ENCODE results near the gene MYO5A.
"Not testable (repeated sequence)": the region's sequence is repeated elsewhere in the genome, so short reads cannot be mapped to it uniquely, and the experiment has no call there.

The MYO5A gene

DNA sequence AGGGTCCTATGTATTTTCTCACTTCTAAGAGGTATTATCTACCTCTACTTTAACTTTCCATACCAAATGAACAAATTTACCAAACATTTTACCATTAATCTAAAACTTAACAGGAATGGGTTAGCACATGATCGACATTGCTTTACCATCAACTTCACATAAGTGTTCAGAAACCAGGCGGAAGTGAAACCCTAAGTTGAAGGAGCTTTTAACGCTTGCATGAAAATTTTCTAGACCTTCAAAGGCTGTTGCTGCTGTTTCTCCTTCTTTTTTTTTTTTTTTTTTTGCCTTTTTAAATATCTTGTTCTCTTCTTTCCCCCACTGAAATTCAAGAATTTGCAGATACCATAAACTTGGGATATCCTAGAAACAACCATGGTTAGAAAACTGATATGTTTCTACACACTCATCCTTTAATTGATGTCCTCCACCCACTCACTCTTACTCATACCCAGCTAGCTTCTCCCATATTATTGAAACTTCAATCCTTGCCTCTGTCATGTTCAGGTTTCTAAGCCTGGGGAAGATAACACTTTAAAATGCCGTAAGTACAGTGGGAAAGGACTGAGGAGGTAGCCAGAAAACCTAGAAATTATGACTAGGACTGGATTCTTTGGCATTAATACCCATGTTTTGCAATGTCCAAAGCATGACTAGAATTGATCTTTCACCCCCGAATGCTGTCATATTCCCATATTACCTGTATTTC is 24.7 kb downstream of the MYO5A start:
- DNase-seq = no peak

DNA sequence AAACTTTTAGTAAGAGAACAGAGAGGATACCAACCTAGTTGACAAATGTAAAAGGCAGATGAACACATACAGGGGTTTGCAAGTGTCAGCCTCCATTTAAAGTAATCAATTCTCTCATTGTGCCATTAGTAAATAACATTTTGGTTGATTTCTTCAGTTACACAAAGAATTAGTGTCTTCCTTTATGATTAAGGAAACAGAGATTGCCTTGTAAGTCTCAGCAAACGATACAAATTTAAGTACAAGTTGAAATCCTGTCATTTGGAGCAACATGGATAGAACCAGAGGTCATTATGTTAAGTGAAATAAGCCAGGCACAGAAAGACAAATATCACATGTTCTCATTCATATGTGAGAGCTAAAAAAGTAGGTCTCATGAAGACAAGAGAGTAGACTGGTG is 26.1 kb downstream of the MYO5A start:
- DNase-seq = no peak

DNA sequence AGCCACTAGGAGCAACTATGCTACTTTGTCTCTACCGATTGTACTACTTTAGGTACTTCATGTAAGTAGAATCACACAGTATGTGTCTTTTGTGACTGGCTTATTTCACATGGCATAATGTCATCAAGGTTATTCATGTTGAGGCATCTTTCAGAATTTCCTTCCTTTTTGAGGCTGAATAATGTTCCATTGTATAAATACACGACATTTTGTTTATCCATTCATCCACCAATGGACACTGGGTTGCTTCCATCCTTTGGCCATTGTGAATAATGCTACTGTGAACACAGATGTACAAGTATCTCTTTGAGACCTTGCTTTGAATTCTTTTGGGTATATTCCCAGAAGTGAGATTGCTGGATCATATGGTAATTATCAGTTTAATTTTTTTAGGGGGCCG is 29.2 kb downstream of the MYO5A start:
- no peak for DNase-seq

DNA sequence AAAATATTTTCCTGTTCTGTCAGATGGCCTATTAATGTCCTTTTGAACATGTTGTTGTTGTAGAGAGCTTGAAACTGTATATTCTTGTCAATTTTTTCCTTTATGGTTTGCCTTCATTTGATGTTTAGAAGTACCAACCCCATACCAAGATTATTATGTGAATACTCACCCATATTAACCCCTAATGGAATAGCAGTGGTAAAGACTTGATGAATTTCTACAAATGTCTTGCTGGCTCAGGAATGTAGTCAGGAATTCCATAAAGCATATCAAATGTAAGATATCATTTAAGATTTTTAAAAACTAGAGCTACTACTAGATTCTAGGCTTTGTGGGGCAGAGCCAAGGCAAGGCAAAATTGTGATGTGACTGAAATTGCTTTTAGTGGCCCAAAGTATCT is 30.0 kb downstream of the MYO5A start:
- no peak for DNase-seq

DNA sequence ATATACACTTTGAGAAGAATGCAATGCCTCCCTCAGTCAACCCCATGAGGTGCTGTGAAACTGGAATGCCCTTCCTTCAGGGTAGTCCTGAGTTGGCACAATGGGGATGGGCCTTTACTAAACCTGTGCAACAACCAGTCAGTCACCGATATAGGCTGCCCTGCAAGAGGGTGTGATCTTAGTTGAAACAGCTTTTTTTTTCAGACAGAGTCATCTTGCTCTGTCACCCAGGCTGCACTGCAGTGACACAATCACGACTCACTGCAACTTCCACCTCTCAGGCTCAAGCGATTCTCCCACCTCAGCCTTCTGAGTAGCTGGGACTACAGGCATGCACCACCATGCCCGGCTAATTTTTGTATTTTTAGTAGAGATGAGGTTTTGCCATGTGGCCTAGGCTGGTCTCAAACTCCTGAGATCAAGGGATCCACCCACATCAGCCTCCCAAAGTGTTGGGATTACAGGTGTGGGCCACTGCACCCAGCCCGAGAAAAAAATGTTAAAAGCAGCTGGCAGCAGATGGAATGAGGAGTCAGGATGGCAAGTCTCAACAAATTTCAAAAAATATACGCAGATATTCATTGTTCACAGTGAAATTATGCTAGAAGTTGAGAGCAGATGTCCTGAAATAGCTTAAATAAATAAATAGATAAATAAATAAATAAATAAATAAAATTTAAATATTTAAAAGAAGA is 31.8 kb downstream of the MYO5A start:
- DNase-seq = no peak

DNA sequence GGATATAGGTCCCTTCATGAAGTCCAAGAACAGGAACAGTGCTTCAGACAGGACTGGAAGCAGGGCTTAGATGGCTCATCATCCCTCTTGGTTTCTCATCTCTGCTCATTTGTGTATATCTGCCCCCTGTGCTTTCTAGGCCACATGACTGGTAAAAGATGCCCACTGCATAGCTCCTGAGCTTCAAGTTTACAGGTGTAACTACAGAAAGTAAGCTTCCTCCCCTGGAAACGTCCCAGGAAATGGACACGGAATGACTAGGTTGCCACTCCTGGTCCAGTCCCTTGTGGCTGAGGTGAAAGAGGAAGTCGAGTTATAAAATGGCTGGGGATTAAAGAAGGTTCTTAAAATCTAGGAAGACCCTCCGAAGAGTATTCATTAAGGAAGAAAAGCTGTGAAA is 32.5 kb downstream of the MYO5A start:
- DNase-seq = no peak

DNA sequence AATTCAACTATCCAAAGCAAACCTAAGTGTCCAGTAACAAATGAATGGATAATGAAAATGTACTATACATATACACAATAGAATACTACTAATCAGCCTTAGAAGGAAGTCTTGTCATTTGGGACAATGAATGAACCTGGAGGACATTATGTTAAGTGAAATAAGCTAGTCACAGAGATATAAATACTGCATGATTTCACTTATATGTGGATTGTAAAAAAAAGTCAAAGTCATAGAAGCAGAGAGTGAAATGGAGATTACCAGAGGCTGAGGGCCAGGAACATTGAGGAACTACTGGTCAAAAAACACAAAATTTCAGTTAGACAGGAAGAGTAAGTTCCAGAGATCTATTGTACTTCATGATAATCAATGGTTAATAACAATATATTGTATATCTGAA is 33.6 kb downstream of the MYO5A start:
- no peak for DNase-seq

DNA sequence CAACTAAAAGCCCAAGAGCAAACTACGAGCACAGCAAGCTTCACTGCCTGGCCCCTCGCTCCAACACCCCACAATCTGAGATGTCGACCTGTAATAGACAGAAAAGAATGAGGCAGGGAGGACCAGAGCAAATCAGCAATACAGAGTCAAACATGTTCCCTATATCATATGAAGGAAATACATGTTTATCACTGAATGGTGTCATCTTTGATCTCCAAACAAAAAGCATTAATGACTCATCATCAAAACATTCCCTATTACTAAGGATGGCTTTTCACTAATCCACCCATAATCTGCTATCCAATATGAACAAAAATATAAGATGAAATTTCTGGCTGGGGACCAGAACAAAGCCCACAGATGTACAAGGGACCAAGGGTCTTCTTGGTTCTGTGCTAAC is 34.7 kb downstream of the MYO5A start:
- DNase-seq = no peak

DNA sequence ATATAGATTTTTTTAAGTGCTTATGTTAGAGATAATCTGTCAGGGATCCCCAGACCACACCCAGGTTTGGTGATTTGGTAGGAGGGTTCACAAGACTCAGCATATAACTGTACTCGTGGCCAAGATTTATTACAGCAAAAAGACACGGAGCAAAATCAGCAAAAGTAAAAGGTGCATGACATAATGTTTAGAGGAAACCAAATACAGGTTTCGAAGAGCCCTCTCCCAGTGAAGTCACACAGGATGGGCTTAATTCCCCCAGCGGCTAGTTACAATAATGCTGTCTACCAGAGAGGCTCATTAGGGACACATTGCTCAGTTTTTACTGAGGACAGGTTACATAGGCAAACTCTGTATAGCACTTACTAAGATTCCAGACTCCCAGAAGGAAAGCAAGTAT is 36.5 kb downstream of the MYO5A start:
- DNase-seq = no peak

DNA sequence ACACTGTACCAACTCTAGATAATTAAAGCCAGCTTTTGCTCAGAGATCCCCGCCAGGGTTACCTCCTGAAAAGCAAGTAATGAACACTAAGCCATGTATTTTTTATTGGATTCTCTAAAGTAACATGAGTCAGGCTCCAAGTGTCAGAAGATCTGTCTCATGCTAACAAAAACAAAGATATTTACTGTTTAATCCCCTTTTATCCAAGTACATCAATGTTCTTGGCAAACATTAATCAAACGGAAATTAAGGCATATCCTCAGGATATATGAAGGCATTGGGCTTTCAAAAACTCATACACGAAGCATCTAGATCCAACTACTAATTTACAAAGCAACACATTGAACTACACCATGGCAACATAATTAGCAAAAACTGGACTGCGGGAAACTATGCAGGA is 37.2 kb downstream of the MYO5A start:
- no peak for DNase-seq

DNA sequence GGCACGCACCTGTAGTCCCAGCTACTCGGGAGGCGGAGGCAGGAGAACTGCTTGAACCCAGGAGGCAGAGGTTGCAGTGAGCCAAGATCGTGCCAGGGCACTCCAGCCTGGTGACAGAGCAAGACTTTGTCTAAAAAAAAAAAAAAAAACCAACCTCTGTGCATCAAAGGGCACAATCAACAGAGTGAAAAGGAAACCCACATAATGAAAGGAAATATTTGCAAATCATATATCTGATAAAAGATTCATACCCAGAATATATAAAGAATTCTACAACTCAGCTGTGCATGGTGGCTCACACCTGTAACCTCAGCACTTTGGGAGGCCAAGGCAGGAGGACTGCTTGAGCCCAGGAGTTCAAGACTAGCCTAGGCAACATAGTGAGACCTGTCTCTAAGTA is 39.2 kb downstream of the MYO5A start:
- not testable (repeated sequence) for DNase-seq

DNA sequence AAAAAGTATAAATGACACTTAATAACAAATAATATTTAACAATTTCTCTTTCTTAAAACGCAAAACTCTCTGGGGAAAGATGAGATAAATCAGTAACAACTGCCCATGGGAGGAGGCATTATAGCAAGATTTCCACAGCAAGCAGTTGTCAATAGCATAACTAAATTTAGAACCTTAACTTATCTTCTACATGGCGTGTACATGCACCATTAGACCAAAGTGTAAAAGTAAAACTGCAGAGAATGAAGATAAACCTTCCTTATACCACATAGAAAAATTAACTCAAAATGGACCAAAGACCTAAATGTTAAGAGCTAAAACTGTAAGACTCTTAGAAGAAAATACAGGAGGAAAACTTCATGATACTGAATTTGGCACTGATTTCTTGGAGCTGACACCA is 39.9 kb downstream of the MYO5A start:
- no peak for DNase-seq

DNA sequence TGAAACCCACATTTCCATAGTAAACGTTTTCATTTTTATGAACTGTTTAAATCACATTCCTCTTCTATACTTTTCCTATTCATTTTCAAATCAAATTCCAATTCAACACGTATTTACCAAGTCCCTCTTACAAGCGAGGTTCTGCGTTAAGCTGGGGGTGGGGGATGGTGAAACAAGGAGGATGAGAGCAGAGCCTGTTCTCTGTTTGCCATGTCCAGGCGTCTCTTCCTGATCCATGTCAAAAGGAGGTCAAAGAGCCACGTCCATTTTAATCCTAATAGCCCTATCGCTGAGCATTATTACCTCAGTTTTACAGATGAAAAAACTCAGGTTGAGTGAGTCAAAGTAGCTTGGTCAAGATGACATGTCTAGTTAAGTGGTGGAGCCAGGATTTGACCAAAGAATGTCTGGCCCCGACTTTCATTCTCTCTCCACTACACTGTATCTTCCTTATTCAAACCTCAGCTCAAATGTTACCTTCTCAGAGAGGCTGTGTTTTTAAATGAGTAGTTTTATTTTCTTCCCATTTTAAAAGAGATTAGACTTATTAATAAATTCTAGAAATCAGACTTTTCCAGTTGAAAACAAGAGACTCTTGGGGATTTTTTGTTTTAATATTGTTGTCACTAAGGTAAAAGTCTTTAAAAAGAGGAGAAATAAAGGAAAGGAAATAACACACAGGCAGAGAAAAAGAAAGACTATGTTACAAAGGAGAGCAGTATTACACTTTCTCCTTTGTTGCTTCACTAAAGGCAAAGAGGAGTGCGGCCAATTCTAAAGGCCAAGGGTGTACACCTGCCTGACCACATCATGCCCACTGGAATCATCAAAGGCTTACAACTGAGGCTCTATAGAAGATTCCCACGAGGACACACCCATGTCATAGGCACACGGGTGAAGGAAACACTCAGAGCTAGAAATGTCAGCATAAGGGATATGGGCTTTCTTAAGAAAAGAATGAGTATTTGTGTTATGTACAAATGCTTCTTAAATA is 42.4 kb downstream of the MYO5A start:
- DNase-seq = no peak

DNA sequence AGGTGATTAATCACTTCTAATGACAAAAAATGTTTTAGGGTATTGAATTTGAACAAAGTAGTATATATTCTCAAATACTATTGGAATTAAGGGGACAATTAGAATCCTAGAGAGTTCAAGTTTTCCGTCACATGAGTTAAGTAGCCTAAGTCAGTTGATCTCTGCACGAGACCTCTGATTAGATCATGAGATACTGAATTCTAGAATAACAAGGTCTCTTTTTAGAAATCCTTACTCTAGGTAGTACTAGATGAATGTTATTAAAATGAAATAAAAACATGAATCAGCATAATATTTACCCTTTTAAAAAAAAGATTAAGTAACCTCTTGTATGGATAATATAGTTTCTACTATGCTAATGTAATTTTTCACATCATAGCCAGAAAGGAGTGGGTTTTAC is 43.4 kb downstream of the MYO5A start:
- no peak for DNase-seq

DNA sequence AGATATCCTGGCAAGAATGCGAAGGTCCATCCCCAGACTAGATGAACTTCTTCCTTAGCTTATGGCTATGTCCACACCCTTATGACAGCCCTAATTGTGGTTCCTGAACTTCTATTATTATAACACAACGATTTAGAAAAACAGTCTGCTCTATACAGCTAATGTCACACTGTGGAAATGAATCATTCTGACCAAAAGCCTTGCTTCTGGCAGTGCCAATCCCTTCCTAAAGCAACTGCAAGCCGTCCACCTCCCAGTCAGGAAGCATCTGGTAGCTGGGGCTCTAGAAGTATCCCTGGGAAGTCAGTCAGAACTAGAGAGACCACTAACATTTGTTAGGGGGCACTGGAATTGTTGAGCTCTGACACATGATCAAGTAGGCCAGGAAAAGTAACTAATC is 45.0 kb downstream of the MYO5A start:
- DNase-seq = no peak

DNA sequence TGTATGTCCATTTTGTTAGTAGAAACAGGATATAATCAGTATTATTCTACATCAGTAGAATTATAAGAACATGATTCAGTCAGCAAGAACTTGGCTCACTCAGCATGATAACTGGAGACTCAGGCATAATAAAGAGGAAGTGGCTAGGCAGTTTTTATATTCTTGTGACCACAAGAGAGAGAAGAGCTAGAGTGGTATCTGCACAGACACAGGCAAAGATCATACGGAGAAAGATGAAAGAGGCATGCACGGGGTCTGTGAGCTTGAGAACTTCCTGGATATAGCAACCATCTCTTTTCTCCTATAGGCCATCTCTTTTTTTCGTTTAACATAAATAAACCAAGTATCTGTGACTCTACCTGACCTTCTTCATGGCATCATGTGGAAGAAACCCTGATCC is 46.8 kb downstream of the MYO5A start:
- no peak for DNase-seq

DNA sequence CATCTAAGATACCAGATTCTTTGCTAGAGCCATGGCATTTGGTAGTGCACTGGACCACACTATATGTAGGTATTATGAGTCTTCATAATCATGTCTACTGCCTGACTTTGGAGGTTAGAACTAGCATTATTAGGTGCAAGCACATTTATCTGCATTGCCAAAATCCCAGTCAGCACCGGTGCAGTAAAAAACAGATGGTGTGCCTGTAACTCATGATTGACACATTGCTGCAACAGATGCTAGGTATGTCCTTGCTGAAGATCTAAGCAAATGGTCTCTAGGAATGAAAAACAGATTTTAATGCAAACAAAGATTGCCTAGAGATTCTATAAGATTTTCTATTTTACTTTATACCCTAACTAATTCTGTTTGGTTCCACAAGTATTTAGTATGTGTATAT is 47.7 kb downstream of the MYO5A start:
- no peak for DNase-seq

DNA sequence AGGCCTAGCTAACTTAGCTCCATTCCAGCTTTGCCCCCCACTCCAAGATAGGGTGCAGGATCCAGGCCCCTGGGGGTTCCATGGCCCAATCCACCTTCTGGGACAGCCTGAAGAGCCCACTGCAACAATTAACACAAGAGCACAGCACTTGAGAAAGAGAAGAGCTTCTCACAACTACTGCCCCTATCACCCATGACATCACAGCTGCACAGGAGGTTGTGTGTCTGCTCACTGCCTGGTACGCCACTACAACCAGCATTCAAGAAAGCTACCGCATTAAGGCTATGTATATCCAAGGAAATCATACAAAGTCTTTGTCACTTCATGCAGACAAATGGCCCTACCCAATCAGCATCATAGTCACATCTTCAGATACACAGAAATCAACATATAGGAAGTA is 62.0 kb downstream of the MYO5A start:
- DNase-seq = no peak

DNA sequence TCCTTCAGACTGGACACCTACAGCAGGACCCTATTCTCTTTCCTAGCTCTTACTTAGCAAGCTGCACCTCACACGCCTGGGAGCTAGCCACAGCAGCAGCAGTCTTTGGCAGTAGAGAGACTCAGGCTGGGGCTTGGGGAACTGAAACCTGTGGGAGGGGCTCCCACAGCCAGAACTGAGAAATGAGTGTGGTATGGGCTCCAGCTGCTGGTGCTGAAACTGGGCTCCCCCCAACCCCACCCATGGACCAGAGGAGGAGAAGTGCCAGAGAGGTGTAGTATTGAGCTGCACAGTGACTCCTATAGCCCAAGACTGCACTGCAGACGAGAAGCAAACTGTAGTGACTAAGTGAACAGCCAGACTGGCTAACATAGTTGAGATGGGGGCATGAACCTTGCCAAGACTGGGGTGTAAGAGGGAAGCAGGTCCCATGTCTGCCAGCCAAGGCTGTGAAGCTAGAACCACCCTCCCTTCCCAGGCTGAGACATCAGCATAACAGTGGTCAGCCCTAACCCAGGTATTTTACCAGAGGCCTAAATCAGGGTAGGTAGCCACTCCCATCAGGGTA is 62.5 kb downstream of the MYO5A start:
- DNase-seq = no peak

DNA sequence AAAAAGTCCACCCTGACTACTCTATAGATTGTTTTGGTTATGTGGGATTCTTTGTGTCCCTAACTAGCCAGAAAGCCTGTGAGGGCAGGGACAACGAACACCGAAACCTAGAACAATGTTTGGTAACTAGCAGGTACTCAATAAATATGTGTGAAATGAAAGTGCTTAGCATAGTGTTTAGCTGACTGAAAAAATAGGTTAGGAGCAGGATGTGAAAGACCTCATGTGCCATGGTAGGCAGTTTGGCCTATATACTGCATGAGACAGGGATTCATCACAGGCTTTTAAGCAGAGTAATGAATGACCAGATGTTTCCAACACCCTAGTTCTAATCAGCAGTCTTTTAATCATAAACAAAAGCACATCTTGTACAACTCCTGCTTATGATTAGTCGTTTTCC is 64.2 kb downstream of the MYO5A start:
- no peak for DNase-seq

DNA sequence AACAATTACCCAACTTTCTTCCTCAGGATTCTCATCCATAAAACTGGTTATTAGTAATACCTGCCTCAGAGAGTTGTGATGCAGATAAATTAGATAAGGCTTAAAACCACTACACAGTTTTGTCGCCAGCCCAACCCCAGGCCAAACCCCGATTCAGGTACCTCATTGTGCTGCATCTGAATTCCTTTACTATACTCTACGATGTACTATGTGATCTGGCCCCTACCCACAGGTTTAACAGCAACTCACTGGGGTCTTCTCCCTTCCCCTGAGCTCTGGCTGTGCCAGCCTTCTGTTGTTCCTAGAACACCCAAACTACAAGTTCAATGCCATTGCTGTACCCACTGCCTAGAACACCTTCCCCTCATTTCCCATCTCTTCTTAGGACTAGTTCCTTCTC is 64.6 kb downstream of the MYO5A start:
- no peak for DNase-seq

DNA sequence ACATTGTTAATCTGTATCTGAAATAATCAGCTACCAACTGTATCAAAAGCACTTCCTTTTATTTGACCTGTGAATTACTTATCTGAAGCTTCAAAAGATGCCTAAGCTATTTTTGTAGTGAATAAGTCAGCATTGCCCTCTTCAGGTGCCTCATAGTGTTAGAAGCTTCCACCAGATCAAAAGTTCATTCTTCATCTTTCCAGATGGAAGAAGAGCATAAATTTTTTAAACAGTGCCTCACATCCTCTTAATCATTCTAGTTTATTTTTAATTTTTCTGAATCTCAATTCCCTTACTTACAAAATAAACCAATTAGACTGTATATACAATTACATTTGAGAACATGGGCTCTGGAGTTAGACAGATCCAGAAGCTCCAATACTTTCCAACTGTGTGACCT is 65.0 kb downstream of the MYO5A start:
- DNase-seq = no peak

DNA sequence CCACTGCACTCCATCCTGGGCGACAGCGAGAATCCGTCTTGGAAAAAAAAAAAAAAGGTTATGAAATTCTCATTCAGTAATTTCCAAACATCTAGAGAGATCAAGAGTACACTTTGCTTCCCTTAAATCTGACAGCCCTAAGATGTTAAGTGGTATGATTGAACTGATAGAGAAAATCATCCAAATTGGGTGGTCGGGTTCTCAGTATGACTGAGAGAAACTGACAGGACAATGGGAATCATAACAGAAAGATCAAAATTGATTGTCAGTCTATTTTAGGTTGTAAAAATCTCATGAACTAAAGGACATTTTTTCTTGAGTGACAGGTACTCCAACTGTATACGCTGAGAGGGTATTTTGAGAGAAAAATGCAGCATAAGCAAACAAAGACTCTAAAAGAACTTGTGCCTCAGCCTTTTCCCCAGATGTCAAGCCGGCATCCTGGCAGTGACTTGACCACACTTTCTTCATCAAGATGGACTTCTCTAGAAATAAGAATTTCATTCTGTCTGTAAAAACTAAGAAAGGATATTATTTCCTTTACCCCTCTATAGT is 65.8 kb downstream of the MYO5A start:
- no peak for DNase-seq
